GM13977 (cell line): Measurements from ENCODE around the gene MARK2.

Experiments used
- DNase-seq: peaks from one replicate; pipeline ENCODE4 v3.0.0; 2012; ENCODE audit warnings: low spot score
- CTCF ChIP-seq: IDR thresholded peaks from 2 replicates; pipeline ENCODE4 v1.5.1; 2012; ENCODE audit warnings: mild to moderate bottlenecking, control low read depth; ENCODE audit not compliant: insufficient read depth; ENCODE audit errors: extremely low read depth, missing control alignments
- in situ Hi-C: fragments of 300-500 bp; cut with MboI; formaldehyde crosslinking; loops from one replicate; pipeline ENCODE4 v1.12.0; 2022; ENCODE audit warnings: low sequenced_read_pairs, low pct_unique_long_range_greater_than_20kb, mixed read lengths, inconsistent platforms; ENCODE audit not compliant: unreplicated experiment

MARK2 gene

DNA sequence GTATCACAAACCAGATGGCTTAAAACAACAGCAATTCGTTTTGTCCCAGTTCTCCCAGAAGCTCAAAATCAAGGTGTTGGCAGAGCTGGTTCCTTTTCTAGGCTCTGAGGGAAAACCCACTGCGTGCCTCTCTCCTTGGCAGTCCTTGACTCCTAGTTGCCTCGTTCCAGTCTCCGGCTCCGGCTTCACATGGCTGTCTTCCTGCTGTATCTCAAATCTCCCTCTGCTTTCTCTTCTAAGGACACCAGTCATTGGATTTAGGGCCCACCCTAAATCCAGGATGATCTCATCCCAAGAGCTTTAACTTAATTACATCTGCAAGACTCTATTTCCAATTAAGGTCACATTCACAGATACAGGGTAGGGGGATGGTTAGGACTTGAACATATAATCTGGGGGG is 90.7 kb downstream of the MARK2 start:
- DNase-seq: no peak
- in situ Hi-C loops: no loop called here
- no peak for TF ChIP-seq CTCF

DNA sequence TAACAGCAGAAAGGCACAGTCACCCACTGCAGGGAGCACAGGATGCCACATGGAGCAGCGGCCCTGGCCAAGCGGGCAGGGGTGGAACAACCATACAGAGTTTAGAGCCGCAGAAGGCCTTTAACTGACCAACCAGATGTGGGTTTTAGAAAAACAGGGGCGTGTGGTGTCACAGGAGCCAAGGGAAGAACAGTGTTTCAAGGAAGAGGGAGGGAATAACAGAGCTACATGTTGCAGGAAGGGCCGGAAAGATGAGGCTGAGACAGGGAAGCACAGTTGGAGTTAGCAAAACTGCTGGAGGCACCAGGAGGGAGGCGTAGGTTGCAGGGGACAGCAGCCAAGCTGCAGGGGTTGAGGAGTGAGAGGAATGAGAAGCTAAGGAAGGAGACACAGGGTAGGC is 92.1 kb downstream of the MARK2 start:
- no peak for TF ChIP-seq CTCF
- in situ Hi-C loops: no loop called here
- no peak for DNase-seq

GRCh38 chr11:63931876-63932275 is 93.0 kb downstream of the MARK2 start:
- DNase-seq: no peak
- no peak for TF ChIP-seq CTCF
- in situ Hi-C loops: no loop called here

DNA sequence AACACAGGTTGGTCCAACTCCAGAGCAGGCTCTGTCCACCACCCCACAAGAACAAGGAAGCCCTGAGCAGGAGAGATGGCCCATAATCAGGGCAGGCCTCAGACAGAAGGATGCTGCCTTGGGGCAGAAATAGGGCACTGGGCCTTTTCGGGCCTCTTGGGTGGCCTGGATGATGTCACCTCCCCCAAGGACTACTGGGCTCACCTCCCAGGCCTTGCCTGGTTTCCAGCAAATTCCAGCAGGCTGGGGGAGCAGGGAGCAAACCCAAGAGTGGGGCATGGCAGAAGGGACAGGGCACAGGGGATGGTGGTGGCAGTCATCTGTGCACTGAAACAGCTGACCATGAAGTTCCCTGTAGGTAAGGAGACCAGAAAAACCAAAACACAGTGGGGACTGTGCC is 94.5 kb downstream of the MARK2 start:
- in situ Hi-C loops: no loop called here
- no peak for TF ChIP-seq CTCF
- DNase-seq: no peak

DNA sequence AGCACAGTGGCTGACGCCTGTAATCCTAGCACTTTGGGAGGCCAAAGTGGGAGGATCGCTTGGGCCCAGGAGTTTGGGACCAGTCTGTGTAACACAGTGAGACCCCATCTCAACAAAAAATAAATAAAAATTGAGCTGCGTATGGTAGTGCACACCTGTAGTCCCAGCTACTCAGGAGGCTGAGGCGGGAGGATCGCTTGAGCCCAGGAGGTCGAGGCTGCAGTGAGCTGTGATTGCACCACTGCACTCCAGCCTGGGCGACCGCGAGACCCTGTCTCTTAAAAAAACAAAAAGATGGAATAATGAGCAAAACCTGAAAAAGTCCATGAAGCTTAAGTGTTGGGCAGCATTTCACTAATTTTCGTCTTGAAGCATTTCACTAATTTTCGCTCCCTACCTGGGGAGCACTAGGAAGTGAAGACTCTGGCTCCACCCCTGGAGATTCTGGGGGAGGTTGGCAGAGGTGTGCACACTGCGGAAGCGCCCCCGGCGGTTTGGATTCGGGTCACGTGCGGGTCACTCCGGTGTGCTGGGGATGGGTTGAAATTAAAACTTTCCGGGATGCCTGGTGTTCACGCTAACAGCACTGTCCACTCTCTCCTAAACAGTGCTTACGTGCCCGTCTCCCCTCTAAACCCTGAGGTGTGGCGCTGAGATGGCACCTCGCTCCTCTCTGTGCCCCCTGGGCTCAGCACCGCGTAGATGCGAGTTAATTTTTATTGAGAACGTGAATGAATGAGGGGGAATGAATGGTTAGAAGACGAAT is 99.0 kb downstream of the MARK2 start:
- peak; percentile 43 for DNase-seq
- TF ChIP-seq CTCF: no peak
- in situ Hi-C loops: no loop called here

DNA sequence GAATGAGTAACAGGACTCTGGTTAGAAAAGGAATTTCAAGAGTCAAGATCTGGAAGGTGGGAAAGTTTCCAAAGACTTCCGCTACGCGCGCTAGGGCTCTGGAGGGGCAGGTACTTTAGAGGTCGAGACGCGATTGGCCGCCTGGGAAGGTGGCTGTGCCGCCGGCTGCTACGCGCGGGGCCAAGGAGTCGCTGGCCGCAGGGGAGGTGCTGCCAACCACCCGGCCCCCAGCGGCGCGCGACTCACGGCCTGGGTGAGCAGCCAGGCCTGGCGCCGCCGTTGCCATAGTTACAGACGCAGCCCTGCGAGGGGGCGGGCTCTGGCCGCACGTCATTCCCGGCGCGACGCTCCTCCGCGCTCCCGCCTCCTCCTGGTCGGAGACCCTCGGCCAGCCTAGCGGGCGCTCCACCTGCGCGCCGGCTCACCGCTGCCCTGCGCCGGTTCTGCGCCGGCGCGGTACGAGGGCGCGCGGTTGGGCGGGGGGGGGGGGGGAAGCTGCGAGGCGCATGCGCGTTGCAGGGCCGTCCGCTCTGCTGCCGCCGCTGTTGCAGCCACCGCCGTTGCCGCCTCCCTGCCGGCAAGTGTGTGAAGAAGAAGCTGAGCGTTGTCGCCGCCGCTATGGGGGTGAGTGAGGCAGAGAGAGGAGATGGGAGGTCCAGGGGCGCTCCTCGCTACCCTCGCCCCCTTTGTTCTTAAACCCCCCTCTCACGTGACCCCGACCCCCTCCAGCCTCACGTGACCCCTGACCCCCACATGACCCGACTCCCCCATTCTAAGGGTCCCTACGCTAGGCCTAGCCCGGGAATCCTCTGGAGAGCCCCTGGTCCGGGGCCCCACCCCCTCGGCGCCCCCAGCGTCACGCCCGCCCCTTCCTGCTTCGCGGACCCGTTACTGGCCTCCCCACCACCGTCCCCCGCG is 99.8 kb downstream of the MARK2 start, which contains the start of gene NAA40:
Gene NAA40, plus strand, starts transcription at position 524 of the 918 bp plus-strand sequence. Its CDS starts 95 bp downstream, at position 619.
- TF ChIP-seq CTCF: peak; percentile 10

More for the DNA sequence above, 99.8 kb downstream of the MARK2 start, which contains the start of gene NAA40:
- in situ Hi-C loops: no loop called here
- DNase-seq: peak; percentile 99
